Activated naive CD8-positive, alpha-beta T cell treated with anti-CD3 and anti-CD28 coated beads, Interleukin-2, amount 50 U/mL, for 24 hours (primary cell): ENCODE results near the gene XPNPEP2.
A peak's percentile ranks its signal among the peaks of the same experiment; 100 is the strongest.

Source experiments
- ATAC-seq: fragments of 150-1000 bp; cut with Tn5 transposase; one replicate; pipeline ENCODE4 v1.10.0; 2021
- DNase-seq: peaks from one replicate; pipeline ENCODE4 v3.0.0; 2021
- H3K27ac Mint-ChIP-seq: one replicate; pipeline ENCODE4 v1.8.0; 2021; ENCODE audit warnings: mild to moderate bottlenecking, mixed read lengths
- H3K27me3 Mint-ChIP-seq: one replicate; pipeline ENCODE4 v1.8.0; 2021; ENCODE audit warnings: mixed read lengths
- H3K36me3 Mint-ChIP-seq: one replicate; pipeline ENCODE4 v1.8.0; 2021; ENCODE audit warnings: low read depth, mixed read lengths
- H3K4me1 Mint-ChIP-seq: one replicate; pipeline ENCODE4 v1.8.0; 2021; ENCODE audit warnings: mixed read lengths
- H3K4me3 Mint-ChIP-seq: one replicate; pipeline ENCODE4 v1.8.0; 2021; ENCODE audit warnings: mild to moderate bottlenecking, moderate library complexity, mixed read lengths
- H3K9me3 Mint-ChIP-seq: one replicate; pipeline ENCODE4 v1.8.0; 2021; ENCODE audit warnings: mixed read lengths

XPNPEP2 gene

DNA sequence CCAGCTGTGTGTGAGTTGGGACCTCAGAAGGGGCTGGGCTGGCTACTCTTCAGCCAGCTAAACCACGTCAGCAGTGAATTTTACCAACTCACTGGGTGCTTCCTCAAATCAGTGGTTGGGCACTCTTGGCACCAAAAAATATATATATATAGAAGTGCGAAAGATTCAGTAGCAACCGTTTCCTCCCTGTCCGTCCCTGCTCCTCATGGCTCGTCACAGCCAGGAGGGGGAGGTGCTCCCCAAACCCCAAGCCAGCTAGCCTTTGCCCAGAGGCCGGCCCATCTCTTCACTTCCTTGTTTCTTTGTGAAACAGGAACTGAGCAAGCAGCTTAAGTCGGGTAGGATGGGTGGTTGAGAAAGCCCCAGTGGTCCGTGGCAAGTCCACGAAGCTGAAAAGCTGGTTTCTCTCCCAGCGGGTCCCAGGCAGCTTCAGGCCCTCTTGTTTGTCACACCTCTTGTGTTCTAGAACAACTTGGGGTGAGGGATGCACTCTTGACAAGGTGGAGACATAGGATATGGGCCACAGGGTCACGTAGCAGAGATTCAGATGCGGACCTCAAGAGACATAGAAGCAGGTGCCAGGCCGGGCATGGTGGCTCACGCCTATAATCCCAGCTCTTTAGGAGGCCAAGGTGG, 34.1 kb downstream of the XPNPEP2 start:
- peaks cover 78% of the 10 kb centered on the region for H3K4me1 Mint-ChIP-seq
- H3K27me3 Mint-ChIP-seq = no peaks in the 10 kb centered on the region
- DNase-seq (peak; percentile 57), ATAC-seq (peak; percentile 20)
- H3K4me3 Mint-ChIP-seq = no peak overlapping the region
- peak overlapping the region; percentile 87 for H3K27ac Mint-ChIP-seq
- no peaks in the 10 kb centered on the region for H3K9me3 Mint-ChIP-seq
- H3K36me3 Mint-ChIP-seq = peaks cover 3% of the 10 kb centered on the region

GRCh38 chrX:129773649-129774458, 35.1 kb downstream of the XPNPEP2 start:
- DNase-seq (no peak), ATAC-seq (no peak)
- peaks cover 3% of the 10 kb centered on the region for H3K36me3 Mint-ChIP-seq
- peaks cover 78% of the 10 kb centered on the region for H3K4me1 Mint-ChIP-seq
- H3K27me3 Mint-ChIP-seq = no peaks in the 10 kb centered on the region
- no peak overlapping the region for H3K4me3 Mint-ChIP-seq
- no peaks in the 10 kb centered on the region for H3K9me3 Mint-ChIP-seq
- peak overlapping the region; percentile 54 for H3K27ac Mint-ChIP-seq

DNA sequence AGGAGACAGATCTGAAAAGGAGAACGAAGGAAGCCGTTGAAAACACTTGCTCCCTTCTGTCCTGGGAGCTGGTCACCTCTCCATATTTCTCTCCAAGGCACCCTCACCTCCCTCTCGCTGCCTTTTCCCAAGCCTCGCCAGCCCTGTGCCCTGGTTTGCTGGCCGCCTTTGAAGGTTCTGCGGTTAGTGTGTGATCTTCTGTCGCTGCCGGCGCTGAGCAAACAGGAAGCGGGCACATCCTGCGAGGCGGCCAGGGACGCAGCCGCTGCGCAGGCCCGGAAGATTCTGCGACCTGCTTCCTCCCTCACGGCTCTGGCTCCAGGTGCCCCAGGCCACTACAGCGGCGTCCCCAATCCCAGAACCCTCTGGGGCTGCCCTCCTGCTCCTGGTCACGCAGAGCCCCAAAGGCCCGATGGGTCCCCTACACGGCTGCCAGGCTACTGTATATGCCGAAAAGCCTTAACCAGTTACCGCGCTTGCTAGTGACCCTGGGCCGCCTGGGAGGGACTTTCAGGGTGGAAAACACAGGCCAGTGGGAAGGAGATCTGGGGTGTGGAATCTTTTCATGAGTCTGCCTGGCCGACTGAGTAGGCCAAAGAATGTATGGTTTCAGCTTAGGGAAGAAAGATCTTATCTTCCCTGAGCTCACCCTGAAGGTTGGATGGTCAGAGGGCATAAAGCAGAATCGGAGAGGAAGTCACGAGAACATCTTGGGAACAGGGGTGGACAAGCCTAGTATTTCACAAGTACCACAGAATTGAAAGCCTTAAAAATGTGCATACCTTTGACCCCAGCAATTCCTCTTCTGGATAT, 38.6 kb downstream of the XPNPEP2 start:
- peak overlapping the region; percentile 81 for H3K4me3 Mint-ChIP-seq
- H3K27me3 Mint-ChIP-seq = no peaks in the 10 kb centered on the region
- peaks cover 62% of the 10 kb centered on the region for H3K4me1 Mint-ChIP-seq
- no peaks in the 10 kb centered on the region for H3K9me3 Mint-ChIP-seq
- H3K27ac Mint-ChIP-seq = peak overlapping the region; percentile 94
- H3K36me3 Mint-ChIP-seq = peaks cover 13% of the 10 kb centered on the region
- ATAC-seq = peak; percentile 22
- DNase-seq = peak; percentile 74

- Mint-ChIP-seq H3K27me3 (no peaks in the 10 kb centered on the region), H3K9me3 (no peaks in the 10 kb centered on the region), H3K36me3 (peaks cover 29% of the 10 kb centered on the region), H3K4me3 (peak overlapping the region; percentile 93), H3K27ac (peak overlapping the region; percentile 94), H3K4me1 (peaks cover 59% of the 10 kb centered on the region)
- ATAC-seq (no peak), DNase-seq (no peak)
Measured at GRCh38 chrX:129779086-129779672, 40.4 kb downstream of the XPNPEP2 start.

- peaks cover 60% of the 10 kb centered on the region for H3K4me1 Mint-ChIP-seq
- peak; percentile 66 for DNase-seq
- no peaks in the 10 kb centered on the region for H3K27me3 Mint-ChIP-seq
- H3K36me3 Mint-ChIP-seq = peaks cover 33% of the 10 kb centered on the region
- H3K9me3 Mint-ChIP-seq = no peaks in the 10 kb centered on the region
- peak within 1 kb of the TSS; percentile 93 for H3K4me3 Mint-ChIP-seq
- H3K27ac Mint-ChIP-seq = peak within 1 kb of the TSS; percentile 94
- peak; percentile 18 for ATAC-seq
Measured at GRCh38 chrX:129779747-129780146, 41.0 kb downstream of the XPNPEP2 start, which contains the start of gene SASH3. Gene SASH3, plus strand, starts transcription at chrX:129779949. Its CDS starts 149 bp downstream, at chrX:129780098.

GRCh38 chrX:129780441-129781105, 41.8 kb downstream of the XPNPEP2 start:
- peaks cover 39% of the 10 kb centered on the region for H3K36me3 Mint-ChIP-seq
- H3K27ac Mint-ChIP-seq = peak overlapping the region; percentile 94
- ATAC-seq = no peak
- peak overlapping the region; percentile 93 for H3K4me3 Mint-ChIP-seq
- H3K27me3 Mint-ChIP-seq = no peaks in the 10 kb centered on the region
- peaks cover 59% of the 10 kb centered on the region for H3K4me1 Mint-ChIP-seq
- H3K9me3 Mint-ChIP-seq = no peaks in the 10 kb centered on the region
- DNase-seq = no peak

GRCh38 chrX:129781134-129781672, 42.4 kb downstream of the XPNPEP2 start:
- Mint-ChIP-seq H3K9me3 (no peaks in the 10 kb centered on the region), H3K4me3 (peak overlapping the region; percentile 93), H3K27ac (peak overlapping the region; percentile 94), H3K4me1 (peaks cover 61% of the 10 kb centered on the region), H3K36me3 (peaks cover 44% of the 10 kb centered on the region), H3K27me3 (no peaks in the 10 kb centered on the region)
- peak; percentile 92 for ATAC-seq
- peak; percentile 74 for DNase-seq

DNA sequence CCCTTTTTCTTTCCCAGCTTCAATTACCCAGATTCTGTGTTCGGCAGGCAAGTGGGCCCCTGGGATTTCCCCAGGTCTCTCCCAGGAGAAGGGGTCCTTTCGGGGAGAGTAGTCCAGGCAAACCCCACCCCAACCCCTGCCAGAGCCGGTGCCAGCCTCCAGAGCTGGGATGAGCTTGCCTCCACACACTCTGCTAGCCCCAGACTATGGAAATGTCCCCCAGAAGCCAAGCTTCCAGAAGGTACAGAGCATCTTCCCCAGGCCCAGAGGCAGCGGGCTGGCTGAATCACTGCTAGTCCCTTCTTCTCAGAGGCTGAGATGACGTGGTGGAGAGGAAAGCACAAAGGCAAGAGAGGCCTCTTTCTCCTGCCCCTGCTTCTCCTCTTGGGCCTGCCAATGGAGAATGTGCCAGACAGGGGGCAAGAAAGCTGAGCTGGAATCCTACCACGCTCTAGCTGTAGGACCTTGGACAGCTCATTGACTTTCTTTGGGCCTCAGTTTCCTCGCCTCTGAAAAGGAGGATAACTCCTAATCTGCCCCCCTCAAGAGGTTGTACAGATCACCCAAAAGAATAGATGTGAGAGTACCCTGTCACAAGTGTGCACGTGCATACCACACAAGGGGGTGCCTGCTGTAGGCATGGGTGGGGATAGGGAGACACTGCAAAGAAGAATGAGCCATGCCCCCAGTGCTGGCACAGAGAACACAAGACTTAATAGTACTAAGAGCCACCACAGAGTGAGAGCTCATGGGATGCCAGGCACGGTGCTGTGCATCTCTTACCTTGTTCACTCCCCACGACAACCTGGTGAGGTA, 43.1 kb downstream of the XPNPEP2 start:
- peak overlapping the region; percentile 93 for H3K4me3 Mint-ChIP-seq
- H3K27ac Mint-ChIP-seq = peak overlapping the region; percentile 93
- peak; percentile 40 for DNase-seq
- H3K36me3 Mint-ChIP-seq = peaks cover 45% of the 10 kb centered on the region
- H3K27me3 Mint-ChIP-seq = no peaks in the 10 kb centered on the region
- H3K4me1 Mint-ChIP-seq = peaks cover 61% of the 10 kb centered on the region
- peak; percentile 20 for ATAC-seq
- H3K9me3 Mint-ChIP-seq = no peaks in the 10 kb centered on the region

- DNase-seq = no peak
- no peaks in the 10 kb centered on the region for H3K27me3 Mint-ChIP-seq
- peak overlapping the region; percentile 93 for H3K27ac Mint-ChIP-seq
- H3K36me3 Mint-ChIP-seq = peaks cover 52% of the 10 kb centered on the region
- ATAC-seq = no peak
- H3K4me1 Mint-ChIP-seq = peaks cover 65% of the 10 kb centered on the region
- H3K4me3 Mint-ChIP-seq = peak overlapping the region; percentile 93
- no peaks in the 10 kb centered on the region for H3K9me3 Mint-ChIP-seq
Measured at GRCh38 chrX:129782706-129783105, 43.9 kb downstream of the XPNPEP2 start.

DNA sequence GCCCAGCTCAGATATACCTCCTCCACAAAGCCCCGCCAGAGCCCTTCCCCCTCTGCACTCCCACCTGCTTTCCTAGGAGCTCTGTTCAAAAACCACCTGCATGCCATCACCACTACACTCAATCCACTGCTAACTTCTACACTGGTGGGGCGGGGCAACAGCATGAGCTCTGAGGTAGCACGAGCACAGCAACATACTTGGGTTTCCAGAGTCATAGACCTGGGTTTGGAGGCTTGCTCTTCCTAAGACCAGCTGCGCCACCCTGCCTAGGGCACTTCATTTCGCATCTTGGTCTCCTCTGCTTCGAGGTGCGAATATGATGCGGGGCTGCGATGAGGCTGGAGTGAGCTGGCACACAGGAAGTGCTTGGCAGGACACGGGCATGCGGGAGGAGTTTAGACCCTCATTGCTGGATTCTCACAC, 44.5 kb downstream of the XPNPEP2 start:
- no peaks in the 10 kb centered on the region for H3K27me3 Mint-ChIP-seq
- no peak for ATAC-seq

GRCh38 chrX:129784371-129784770, 45.6 kb downstream of the XPNPEP2 start:
- peaks cover 53% of the 10 kb centered on the region for H3K4me1 Mint-ChIP-seq
- no peaks in the 10 kb centered on the region for H3K27me3 Mint-ChIP-seq
- no peaks in the 10 kb centered on the region for H3K9me3 Mint-ChIP-seq
- ATAC-seq (no peak), DNase-seq (no peak)
- peak overlapping the region; percentile 93 for H3K27ac Mint-ChIP-seq
- H3K36me3 Mint-ChIP-seq = peaks cover 56% of the 10 kb centered on the region
- H3K4me3 Mint-ChIP-seq = peak overlapping the region; percentile 93

More for the DNA sequence above, 44.5 kb downstream of the XPNPEP2 start:
- Mint-ChIP-seq H3K4me1 (peaks cover 60% of the 10 kb centered on the region), H3K9me3 (no peaks in the 10 kb centered on the region), H3K27ac (peak overlapping the region; percentile 93), H3K4me3 (peak overlapping the region; percentile 93), H3K36me3 (peaks cover 53% of the 10 kb centered on the region)
- no peak for DNase-seq

GRCh38 chrX:129785160-129785947, 46.6 kb downstream of the XPNPEP2 start:
- H3K27ac Mint-ChIP-seq = peak overlapping the region; percentile 85
- peaks cover 58% of the 10 kb centered on the region for H3K36me3 Mint-ChIP-seq
- DNase-seq (no peak), ATAC-seq (no peak)
- peaks cover 53% of the 10 kb centered on the region for H3K4me1 Mint-ChIP-seq
- no peaks in the 10 kb centered on the region for H3K27me3 Mint-ChIP-seq
- H3K9me3 Mint-ChIP-seq = no peaks in the 10 kb centered on the region
- peak overlapping the region; percentile 59 for H3K4me3 Mint-ChIP-seq
